ENCODE results near the gene RPRML.

GRCh38 chr17:46976626-46977270, 2.3 kb downstream of the RPRML start:
- TF ChIP-seq POLR2A (IDR thresholded peaks at IDR 0.05) = no peak
- TF ChIP-seq CTCF (IDR thresholded peaks at IDR 0.05) = no peak
